AG09319 (cell line): ENCODE measurements around the gene HTR2B.
"Not testable (repeated sequence)": the region's sequence is repeated elsewhere in the genome, so short reads cannot be mapped to it uniquely, and the experiment has no call there.

Experiments
- DNase-seq: peaks from one replicate; pipeline ENCODE4 v3.0.0-alpha.2; 2010; ENCODE audit warnings: low read depth; ENCODE audit errors: extremely low read depth
- TF ChIP-seq, protein P1 (sequence below): IDR thresholded peaks from 2 replicates; pipeline ENCODE4 v1.5.1; 2011; ENCODE audit warnings: low read depth, mild to moderate bottlenecking, inconsistent platforms, low read length, moderate library complexity

The HTR2B gene

GRCh38 chr2:231111987-231112386 is 12.9 kb downstream of the HTR2B start:
- TF ChIP-seq, protein P1, sequence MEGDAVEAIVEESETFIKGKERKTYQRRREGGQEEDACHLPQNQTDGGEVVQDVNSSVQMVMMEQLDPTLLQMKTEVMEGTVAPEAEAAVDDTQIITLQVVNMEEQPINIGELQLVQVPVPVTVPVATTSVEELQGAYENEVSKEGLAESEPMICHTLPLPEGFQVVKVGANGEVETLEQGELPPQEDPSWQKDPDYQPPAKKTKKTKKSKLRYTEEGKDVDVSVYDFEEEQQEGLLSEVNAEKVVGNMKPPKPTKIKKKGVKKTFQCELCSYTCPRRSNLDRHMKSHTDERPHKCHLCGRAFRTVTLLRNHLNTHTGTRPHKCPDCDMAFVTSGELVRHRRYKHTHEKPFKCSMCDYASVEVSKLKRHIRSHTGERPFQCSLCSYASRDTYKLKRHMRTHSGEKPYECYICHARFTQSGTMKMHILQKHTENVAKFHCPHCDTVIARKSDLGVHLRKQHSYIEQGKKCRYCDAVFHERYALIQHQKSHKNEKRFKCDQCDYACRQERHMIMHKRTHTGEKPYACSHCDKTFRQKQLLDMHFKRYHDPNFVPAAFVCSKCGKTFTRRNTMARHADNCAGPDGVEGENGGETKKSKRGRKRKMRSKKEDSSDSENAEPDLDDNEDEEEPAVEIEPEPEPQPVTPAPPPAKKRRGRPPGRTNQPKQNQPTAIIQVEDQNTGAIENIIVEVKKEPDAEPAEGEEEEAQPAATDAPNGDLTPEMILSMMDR, result no peak
- DNase-seq, result no peak

DNA sequence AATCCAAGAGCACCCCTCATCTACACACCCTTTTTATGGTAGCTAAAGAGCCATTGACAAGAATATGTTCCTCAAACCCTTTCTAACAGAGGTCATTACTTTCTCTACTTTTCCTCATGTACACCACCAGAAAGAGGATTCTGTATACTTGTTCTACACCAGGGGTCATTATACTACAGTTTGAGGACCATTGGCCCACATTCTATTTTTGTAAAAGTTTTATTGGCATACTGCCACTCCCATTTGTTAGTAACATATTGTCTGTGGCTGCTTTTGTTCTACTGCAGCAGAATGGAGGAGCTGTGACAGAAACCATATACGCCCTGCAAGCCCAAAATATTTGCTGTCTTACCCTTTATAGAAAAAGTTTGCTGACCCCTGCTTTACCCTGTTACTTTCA is 14.3 kb downstream of the HTR2B start:
- no peak for DNase-seq
- TF ChIP-seq, protein P1, result peak; percentile 36

DNA sequence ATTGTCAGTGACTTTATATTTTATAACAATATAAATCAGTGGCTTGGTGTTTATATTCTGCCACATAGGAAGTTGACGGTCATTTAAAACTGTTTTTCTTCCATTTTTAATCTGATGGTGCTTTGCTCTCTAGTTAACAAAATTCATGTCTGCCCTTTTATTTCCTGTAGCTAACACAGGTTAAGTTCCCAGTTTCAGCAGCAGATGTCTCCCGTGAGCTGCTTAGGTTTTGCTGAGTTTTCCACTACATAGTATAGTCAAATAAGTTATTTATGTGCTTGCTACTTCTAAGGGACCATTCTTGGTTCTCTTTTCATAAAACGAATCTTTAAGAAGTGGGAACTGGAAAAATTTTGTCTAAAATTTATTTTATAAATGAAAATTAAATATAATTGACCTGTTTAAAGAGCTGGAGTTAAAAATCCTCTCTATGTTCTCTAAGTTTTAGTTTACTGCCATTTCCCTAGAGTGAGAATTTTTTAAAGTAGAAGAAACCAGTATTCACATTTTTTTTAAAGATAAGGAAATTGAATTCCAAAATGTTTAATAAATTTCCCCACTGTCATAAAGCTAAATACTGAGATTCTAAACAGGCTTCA is 20.6 kb downstream of the HTR2B start:
- peak; percentile 49 for DNase-seq
- TF ChIP-seq, protein P1, result peak; percentile 88

GRCh38 chr2:231102772-231103171 is 22.1 kb downstream of the HTR2B start:
- TF ChIP-seq, protein P1, result no peak
- DNase-seq, result no peak

- TF ChIP-seq, protein P1, result no peak
- DNase-seq, result no peak
These were observed 23.9 kb downstream of the HTR2B start for GRCh38 chr2:231100990-231101389.

DNA sequence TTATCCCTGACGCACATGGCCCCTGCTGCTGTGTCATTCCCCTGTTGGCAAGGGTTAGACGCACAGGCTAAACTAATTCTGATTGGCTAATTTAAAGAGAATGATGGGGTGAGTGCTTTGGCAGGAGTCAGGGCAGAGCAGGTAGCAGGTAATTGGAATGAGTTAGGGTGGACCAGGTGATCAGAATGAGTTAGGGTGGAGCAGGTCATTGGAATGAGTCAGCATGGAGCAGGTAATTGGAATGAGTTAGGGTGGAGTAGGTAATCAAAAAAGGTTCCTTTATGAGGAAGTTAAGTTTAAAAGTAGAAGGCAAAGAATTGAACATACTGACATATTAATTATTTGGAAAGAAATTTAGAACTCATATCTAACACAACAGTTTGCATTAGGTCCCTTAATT is 24.5 kb downstream of the HTR2B start:
- DNase-seq, result not testable (repeated sequence)

DNA sequence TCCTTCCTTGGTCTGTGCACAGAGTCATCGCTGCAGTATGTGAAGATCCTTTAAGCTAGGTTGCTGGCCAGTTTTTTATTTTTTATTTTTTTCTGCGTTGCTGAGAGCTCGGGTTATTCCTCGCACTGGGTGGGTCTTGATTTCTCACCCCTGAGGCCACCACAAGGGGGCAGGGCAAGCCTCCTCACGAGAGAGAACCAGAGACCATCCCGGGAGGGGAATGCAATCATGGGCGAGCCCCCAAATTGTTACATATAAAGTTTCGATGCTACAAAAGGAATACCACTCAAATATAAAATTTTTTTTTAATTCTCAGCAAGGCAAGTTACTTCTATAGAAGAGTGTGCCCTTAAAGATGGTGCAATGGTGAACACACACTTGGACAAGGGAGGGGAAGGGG is 24.9 kb downstream of the HTR2B start:
- DNase-seq, result no peak
- TF ChIP-seq, protein P1, result no peak

GRCh38 chr2:231094736-231095346 is 30.0 kb downstream of the HTR2B start:
- TF ChIP-seq, protein P1, result no peak
- no peak for DNase-seq
